HEK293T (cell line): ENCODE measurements around the gene TFR2.

Experiments used
- HDGF ChIP-seq: fragments of 450-650 bp; IDR thresholded peaks from 2 replicates; pipeline ENCODE4 v1.6.1; 2017; ENCODE audit warnings: antibody characterized with exemption, borderline replicate concordance
- SP1 ChIP-seq: fragments of 450-650 bp; IDR thresholded peaks from 2 replicates; pipeline ENCODE4 v1.6.1; 2017
- TARDBP ChIP-seq: fragments of 450-650 bp; IDR thresholded peaks from 2 replicates; pipeline ENCODE4 v1.6.1; 2016

DNA sequence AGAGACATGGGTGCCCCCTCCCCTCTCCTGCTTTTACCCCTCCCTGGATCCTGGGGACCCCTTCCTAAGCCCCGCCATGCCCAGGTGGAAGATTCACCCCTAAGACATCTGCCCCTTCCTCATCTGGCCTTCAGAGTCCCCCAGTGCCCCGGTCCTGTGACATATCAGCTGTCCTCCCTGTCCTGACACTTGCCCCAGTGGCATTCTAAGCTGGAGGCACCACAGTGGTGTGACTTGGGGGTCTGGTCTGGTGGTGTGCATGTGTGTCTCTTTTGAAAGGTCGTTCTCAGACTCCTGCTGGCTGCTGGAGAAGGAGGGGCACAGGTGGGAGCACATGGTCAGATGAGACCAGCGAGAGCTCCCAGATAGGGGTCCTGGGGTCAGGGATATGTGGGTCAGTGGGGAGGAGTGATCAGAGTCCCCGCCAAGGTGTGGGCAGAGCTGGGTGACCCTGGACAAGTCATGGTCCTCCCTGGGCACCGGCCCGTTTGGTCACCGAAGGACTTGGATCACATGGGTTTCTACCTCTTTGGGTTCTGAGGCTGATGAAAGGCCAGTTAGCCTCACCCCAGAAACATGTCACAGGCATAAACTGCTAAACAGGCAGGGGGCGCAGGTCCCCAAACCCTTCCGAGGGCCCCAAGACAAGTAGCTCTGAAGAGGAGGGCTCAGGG lies 645 bp upstream of the TFR2 start:
- TF ChIP-seq SP1: no peak
- TF ChIP-seq HDGF: no peak
- no peak for TF ChIP-seq TARDBP
